Measurements from ENCODE around the gene TNFRSF13B.
"Not testable (repeated sequence)": the region's sequence is repeated elsewhere in the genome, so short reads cannot be mapped to it uniquely, and the experiment has no call there.

DNA sequence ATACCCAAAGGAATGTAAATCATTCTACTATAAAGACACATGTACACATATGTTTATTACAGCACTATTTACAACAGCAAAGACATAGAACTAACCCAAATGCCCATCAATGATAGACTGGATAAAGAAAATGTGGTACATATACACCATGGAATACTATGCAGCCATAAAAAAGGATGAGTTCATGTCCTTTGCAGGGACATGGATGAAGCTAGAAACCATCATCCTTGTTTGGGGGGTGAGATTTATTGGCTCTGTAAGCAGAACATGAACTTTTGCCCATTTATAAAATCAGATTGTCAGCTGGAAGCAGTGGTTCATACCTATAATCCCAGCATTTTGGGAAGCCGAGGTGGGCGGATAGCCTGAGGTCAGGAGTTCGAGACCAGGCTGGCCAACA, 68.8 kb downstream of the TNFRSF13B start:
- TF ChIP-seq, protein P1, sequence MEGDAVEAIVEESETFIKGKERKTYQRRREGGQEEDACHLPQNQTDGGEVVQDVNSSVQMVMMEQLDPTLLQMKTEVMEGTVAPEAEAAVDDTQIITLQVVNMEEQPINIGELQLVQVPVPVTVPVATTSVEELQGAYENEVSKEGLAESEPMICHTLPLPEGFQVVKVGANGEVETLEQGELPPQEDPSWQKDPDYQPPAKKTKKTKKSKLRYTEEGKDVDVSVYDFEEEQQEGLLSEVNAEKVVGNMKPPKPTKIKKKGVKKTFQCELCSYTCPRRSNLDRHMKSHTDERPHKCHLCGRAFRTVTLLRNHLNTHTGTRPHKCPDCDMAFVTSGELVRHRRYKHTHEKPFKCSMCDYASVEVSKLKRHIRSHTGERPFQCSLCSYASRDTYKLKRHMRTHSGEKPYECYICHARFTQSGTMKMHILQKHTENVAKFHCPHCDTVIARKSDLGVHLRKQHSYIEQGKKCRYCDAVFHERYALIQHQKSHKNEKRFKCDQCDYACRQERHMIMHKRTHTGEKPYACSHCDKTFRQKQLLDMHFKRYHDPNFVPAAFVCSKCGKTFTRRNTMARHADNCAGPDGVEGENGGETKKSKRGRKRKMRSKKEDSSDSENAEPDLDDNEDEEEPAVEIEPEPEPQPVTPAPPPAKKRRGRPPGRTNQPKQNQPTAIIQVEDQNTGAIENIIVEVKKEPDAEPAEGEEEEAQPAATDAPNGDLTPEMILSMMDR (conservative IDR thresholded peaks at IDR 0.05; ENCODE audit: low read length) = not testable (repeated sequence)
- not testable (repeated sequence) for TF ChIP-seq EZH2phosphoT487 (IDR thresholded peaks at IDR 0.05; ENCODE audit: borderline replicate concordance, low read depth, low read length)

Measured in OCI-LY7 (cell line).